Endothelial cell of umbilical vein (primary cell): ENCODE results near the gene SPTLC3. TPM values are rescaled to one million over a fixed set of nuclear protein-coding genes. Genes with fewer than 3 reads are reported as not detected.

Experiments
- BruUV-seq: library from RNA; stranded (reverse); fragments of 400-500 nt; replicated peaks from 2 replicates; lab custom pipeline; 2021; lab: Mats Ljungman, UMichigan
- CTCF ChIA-PET: fragments of 300-600, 350-600 bp; sonication (Branson Sonifier 250); formaldehyde crosslinking; loops from one replicate; lab custom pipeline; 2021; ENCODE audit warnings: antibody characterized with exemption, inconsistent platforms; lab: Charles Lee
- POLR2A ChIA-PET: fragments of 300-600, 350-600 bp; sonication (Branson Sonifier 250); formaldehyde crosslinking; loops from one replicate; lab custom pipeline; 2021; ENCODE audit warnings: antibody characterized with exemption, inconsistent platforms; lab: Charles Lee
- DNase-seq: peaks from one replicate; pipeline ENCODE4 v3.0.0-alpha.2; 2011; ENCODE audit warnings: low read depth, low spot score
- FAIRE-seq: peaks from 2 replicates; lab custom pipeline; 2011; peaks lifted over from hg19 to GRCh38; lab: Jason Lieb, UNC
- H2AFZ ChIP-seq: 2 replicates; pipeline ENCODE4 v1.6.0; 2012; ENCODE audit warnings: low read depth, low read length, control low read depth, inconsistent platforms
- H3K27ac ChIP-seq: 2 replicates; pipeline ENCODE4 v1.5.1; 2011; ENCODE audit warnings: low read depth, mild to moderate bottlenecking, control low read depth, low read length, moderate library complexity; ENCODE audit not compliant: insufficient read depth
- H3K27me3 ChIP-seq, 2 experiments: 2 replicates each; pipeline versions ENCODE4 v1.6.0 to v1.6.1; 2011; ENCODE audit warnings: low read length in 2 of 2, mixed read lengths in 1 of 2; ENCODE audit not compliant: control insufficient read depth in 2 of 2, insufficient read depth in 2 of 2
- H3K36me3 ChIP-seq, 2 experiments: 2 replicates in 1 of 2; 3 replicates in 1 of 2; pipeline ENCODE4 v1.5.1; 2011; ENCODE audit warnings: low read length in 2 of 2, mild to moderate bottlenecking in 1 of 2, moderate library complexity in 1 of 2; ENCODE audit not compliant: control insufficient read depth in 2 of 2, insufficient read depth in 2 of 2; ENCODE audit errors: extremely low read depth in 1 of 2
- H3K4me1 ChIP-seq: 3 replicates; pipeline ENCODE4 v1.5.1; 2011; ENCODE audit warnings: mild to moderate bottlenecking, low read length; ENCODE audit not compliant: control insufficient read depth, insufficient read depth; ENCODE audit errors: extremely low read depth
- H3K4me2 ChIP-seq: 2 replicates; pipeline ENCODE4 v1.6.1; 2011; ENCODE audit warnings: low read length, control low read depth, mixed read lengths; ENCODE audit not compliant: insufficient read depth
- H3K4me3 ChIP-seq, 3 experiments: fragments of 200-600 bp in 1 of 3; sonication (generic), shearing (Covaris generic) in 1 of 3; replicated peaks in 1 of 3; 2 replicates each; pipeline ENCODE4 v1.5.1; 2011 to 2016; ENCODE audit warnings: control low read depth in 3 of 3, low read length in 3 of 3, mild to moderate bottlenecking in 2 of 3, inconsistent platforms in 1 of 3, low read depth in 1 of 3, moderate library complexity in 1 of 3; ENCODE audit not compliant: insufficient read depth in 1 of 3
- H3K79me2 ChIP-seq: 2 replicates; pipeline ENCODE4 v1.6.0; 2012; ENCODE audit warnings: low read length, inconsistent platforms; ENCODE audit not compliant: control insufficient read depth, insufficient read depth
- H3K9ac ChIP-seq: replicated peaks from 2 replicates; pipeline ENCODE3; 2011; ENCODE audit warnings: low read length, control low read depth; ENCODE audit not compliant: insufficient read depth; ENCODE audit errors: extremely low read depth
- H3K9me1 ChIP-seq: replicated peaks from 3 replicates; pipeline ENCODE4 v1.6.0; 2011; ENCODE audit warnings: mild to moderate bottlenecking, low read length; ENCODE audit not compliant: control insufficient read depth, insufficient read depth; ENCODE audit errors: extremely low read depth
- H3K9me3 ChIP-seq: replicated peaks from 2 replicates; pipeline ENCODE4 v1.5.1; 2012; ENCODE audit warnings: low read length, inconsistent platforms; ENCODE audit not compliant: control insufficient read depth, insufficient read depth
- H4K20me1 ChIP-seq: replicated peaks from 2 replicates; pipeline ENCODE3; 2011; ENCODE audit warnings: mild to moderate bottlenecking, low read length; ENCODE audit not compliant: control insufficient read depth, insufficient read depth; ENCODE audit errors: extremely low read depth
- CTCF ChIP-seq, 2 donors: IDR thresholded peaks; 1 replicate in 1 of 2; 2 replicates in 1 of 2; pipeline ENCODE4 v1.5.1; 2011; ENCODE audit warnings: low read length in 2 of 2, mild to moderate bottlenecking in 2 of 2, moderate library complexity in 2 of 2, control low read depth in 1 of 2, inconsistent platforms in 1 of 2, low read depth in 1 of 2; ENCODE audit not compliant: insufficient read depth in 1 of 2; ENCODE audit errors: extremely low read depth in 1 of 2
- EZH2 ChIP-seq: IDR thresholded peaks from 2 replicates; pipeline ENCODE4 v1.6.1; 2012; ENCODE audit warnings: borderline replicate concordance, low read depth, mild to moderate bottlenecking, moderate library complexity, low read length, inconsistent platforms; ENCODE audit not compliant: severe bottlenecking
- FOS ChIP-seq: IDR thresholded peaks from 2 replicates; pipeline ENCODE4 v1.6.1; 2011; ENCODE audit warnings: mild to moderate bottlenecking, low read length, moderate library complexity, borderline replicate concordance; ENCODE audit not compliant: insufficient read depth
- GATA2 ChIP-seq: IDR thresholded peaks from 2 replicates; pipeline ENCODE4 v1.7.0; 2011; ENCODE audit warnings: low read depth, mild to moderate bottlenecking, moderate library complexity, mixed read lengths, low read length; ENCODE audit not compliant: insufficient read length, insufficient read depth
- JUN ChIP-seq: IDR thresholded peaks from 2 replicates; pipeline ENCODE4 v1.6.1; 2011; ENCODE audit warnings: borderline replicate concordance, low read depth; ENCODE audit not compliant: insufficient read length, insufficient read depth
- POLR2A ChIP-seq: IDR thresholded peaks from 2 replicates; pipeline ENCODE4 v1.6.1; 2012; ENCODE audit warnings: low read depth, mild to moderate bottlenecking, control low read depth, low read length
- POLR2AphosphoS5 ChIP-seq: IDR thresholded peaks from 2 replicates; pipeline ENCODE4 v1.6.1; 2012; ENCODE audit warnings: low read depth, mild to moderate bottlenecking, control low read depth, low read length, moderate library complexity; ENCODE audit not compliant: insufficient read depth
- dilution Hi-C: fragments of 300-500 bp; cut with MboI; formaldehyde crosslinking; loops from one replicate; pipeline ENCODE4 v1.15.0; 2019; ENCODE audit warnings: low sequenced_read_pairs; ENCODE audit not compliant: extremely low pct_ligation_motif_present
- intact Hi-C: fragments of 100-400 bp; cut with micrococcal nuclease; formaldehyde crosslinking; loops from one replicate; pipeline ENCODE4 v1.10.0; 2022
- polyA plus RNA-seq, 4 experiments: library from polyadenylated mRNA; depleted of rRNA in 3 of 4; stranded (reverse) in 3 of 4; unstranded in 1 of 4; fragments of >200 nt; gene quantifications; 2 replicates each; pipeline versions ENCODE4 v1.2.1 to v1.2.3, GENCODE V29; 2011 to 2012; ENCODE audit warnings: missing spikeins in 1 of 4
- total RNA-seq: library from RNA; stranded (reverse); gene quantifications from 2 replicates; pipeline ENCODE4 v1.2.3, GENCODE V29; 2021
- TF ChIP-seq, protein P1 (sequence below): IDR thresholded peaks from 2 replicates; pipeline ENCODE4 v1.6.1; 2011; ENCODE audit not compliant: insufficient read depth, insufficient read length

The SPTLC3 gene
- total and polyA plus RNA-seq, 2 donors (not counting 3 experiments of a cell fraction or from before 2014, with no cell fraction given): 0.29 to 0.35 TPM

DNA sequence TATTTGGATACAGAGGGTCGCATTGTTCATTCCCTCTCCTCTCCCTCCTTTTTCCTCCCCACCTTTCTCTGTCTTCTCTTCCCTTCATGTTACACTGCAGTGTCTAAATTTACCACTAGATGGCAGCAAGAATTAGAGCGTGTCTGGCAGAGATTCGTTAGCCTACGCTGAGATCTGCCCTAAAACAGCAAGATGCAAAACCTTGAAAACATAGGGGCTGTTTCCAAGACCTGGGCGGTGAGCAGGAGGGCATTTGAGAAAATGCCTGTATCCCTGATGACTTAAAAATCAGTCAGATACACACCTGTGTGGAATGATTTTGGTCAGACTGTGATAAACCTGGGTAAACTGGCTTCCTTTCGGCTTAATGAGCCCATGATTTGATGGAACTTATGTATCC is 110.8 kb downstream of the SPTLC3 start:
- H3K36me3 ChIP-seq: no peaks in the 10 kb centered on the region
- no peaks in the 10 kb centered on the region for H3K9me3 ChIP-seq
- H3K9ac ChIP-seq: no peak overlapping the region
- ChIA-PET POLR2A (no interaction called here), CTCF (interaction anchor here (1.0 to 3.6 kb wide), 13 partner anchors 141 to 668 kb away, joined by 3 to 39 read pairs (median 7); no protein-coding TSS in a partner anchor)
- no peak overlapping the region for H3K4me3 ChIP-seq
- no peaks in the 10 kb centered on the region for H3K27me3 ChIP-seq
- H3K79me2 ChIP-seq: no peaks in the 10 kb centered on the region
- no peaks in the 10 kb centered on the region for H3K9me1 ChIP-seq
- FAIRE-seq (peak; percentile 86), DNase-seq (peak; percentile 64)
- TF ChIP-seq FOS (no peak), POLR2AphosphoS5 (no peak), GATA2 (no peak), EZH2 (no peak), JUN (no peak), POLR2A (no peak), CTCF (IDR thresholded peaks at IDR 0.05; ENCODE audit: extremely low read depth in 1 of 2, insufficient read depth in 1 of 2, low read depth in 1 of 2, low read length in 2 of 2) (peak; percentile 68 to 76)
- TF ChIP-seq, protein P1, sequence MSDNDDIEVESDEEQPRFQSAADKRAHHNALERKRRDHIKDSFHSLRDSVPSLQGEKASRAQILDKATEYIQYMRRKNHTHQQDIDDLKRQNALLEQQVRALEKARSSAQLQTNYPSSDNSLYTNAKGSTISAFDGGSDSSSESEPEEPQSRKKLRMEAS: no peak
- intact Hi-C loops (loop anchor here (1.0 to 5.0 kb wide), 7 partner anchors 143 to 938 kb away; no protein-coding TSS in a partner anchor), dilution Hi-C loops (no loop called here)
- H3K4me1 ChIP-seq: no peaks in the 10 kb centered on the region
- H2AFZ ChIP-seq: no peak overlapping the region
- H3K4me2 ChIP-seq: no peak overlapping the region
- H4K20me1 ChIP-seq: no peaks in the 10 kb centered on the region
- no peak overlapping the region for H3K27ac ChIP-seq
- BruUV-seq: no TSS peak
